Measurements from ENCODE around the gene IL17RC. TPM values are rescaled to one million over a fixed set of nuclear protein-coding genes. Genes with fewer than 3 reads are reported as not detected.

Gene IL17RC
- total RNA-seq, 3 donors from 2014 or later (not counting 1 experiment from before 2014, with no cell fraction given): 0.77 to 1.5 (median 1.2) TPM

DNA sequence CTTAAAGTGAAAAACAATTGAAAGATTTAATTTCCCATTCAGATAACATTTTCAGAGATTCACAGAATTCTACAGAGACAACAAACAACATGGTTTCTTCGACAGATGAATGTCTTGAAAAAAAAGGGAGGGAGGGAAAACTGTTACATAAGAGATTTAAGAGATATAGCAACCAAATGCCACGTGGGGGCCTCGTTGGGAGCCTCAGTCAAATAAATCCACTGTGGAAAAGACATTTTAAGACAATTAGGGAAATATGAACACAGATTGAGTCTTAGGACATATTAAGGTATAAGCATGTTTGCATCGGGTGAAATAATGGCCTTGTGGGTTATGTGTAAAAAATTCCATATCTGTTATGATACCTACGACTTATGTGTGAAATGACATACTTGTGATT is 40.3 kb downstream of the IL17RC start:
- no peaks in the 10 kb centered on the region for H3K9me3 ChIP-seq (ENCODE audit: control insufficient read depth, insufficient read depth, low read length)
- Mint-ChIP-seq H3K36me3 (no peaks in the 10 kb centered on the region), H3K4me1 (peaks cover 8 to 10% of the 10 kb centered on the region in 2 donors), H3K9me3 (no peaks in the 10 kb centered on the region), H3K27me3 (ENCODE audit: low read depth in 2 of 2) (no peaks in the 10 kb centered on the region), H3K27ac (no peak overlapping the region), H3K4me3 (no peak overlapping the region)
- H3K4me3 ChIP-seq (ENCODE audit: low read length): no peak overlapping the region
- no peak overlapping the region for H3K27ac ChIP-seq (ENCODE audit: low read length)
- H3K36me3 ChIP-seq (ENCODE audit: control insufficient read depth, insufficient read depth, low read length): peaks cover 4% of the 10 kb centered on the region
- 34% methylated on average over 4 of the region's 5 CpGs for WGBS (ENCODE audit: insufficient coverage)
- intact Hi-C loops (cut with micrococcal nuclease): no loop called here
- no peaks in the 10 kb centered on the region for H3K27me3 ChIP-seq (ENCODE audit: control insufficient read depth, insufficient read depth, low read length)
- ATAC-seq: no peak
- no peak for TF ChIP-seq CTCF (IDR thresholded peaks at IDR 0.05)
- no peak for DNase-seq
- peaks cover 3% of the 10 kb centered on the region for H3K4me1 ChIP-seq (ENCODE audit: control insufficient read depth, insufficient read depth, low read length)

GRCh38 chr3:9965200-9965875 is 48.4 kb downstream of the IL17RC start:
- intact Hi-C loops (cut with micrococcal nuclease): no loop called here

GRCh38 chr3:9966841-9967240 is 49.9 kb downstream of the IL17RC start:
- intact Hi-C loops (cut with micrococcal nuclease): no loop called here
- Mint-ChIP-seq H3K4me1 (no peaks in the 10 kb centered on the region), H3K4me3 (no peak overlapping the region), H3K27ac (no peak overlapping the region), H3K36me3 (peaks cover 28% of the 10 kb centered on the region), H3K9me3 (no peaks in the 10 kb centered on the region), H3K27me3 (ENCODE audit: low read depth in 2 of 2) (no peaks in the 10 kb centered on the region)
- Histone ChIP-seq H3K27me3 (ENCODE audit: control insufficient read depth, insufficient read depth, low read length) (no peaks in the 10 kb centered on the region), H3K4me1 (ENCODE audit: control insufficient read depth, insufficient read depth, low read length) (no peaks in the 10 kb centered on the region), H3K27ac (ENCODE audit: low read length) (no peak overlapping the region), H3K36me3 (ENCODE audit: control insufficient read depth, insufficient read depth, low read length) (peaks cover 56% of the 10 kb centered on the region), H3K4me3 (ENCODE audit: low read length) (no peak overlapping the region), H3K9me3 (ENCODE audit: control insufficient read depth, insufficient read depth, low read length) (no peaks in the 10 kb centered on the region)
- no peak for TF ChIP-seq CTCF (IDR thresholded peaks at IDR 0.05)
- ATAC-seq (no peak), DNase-seq (no peak)
- 100% methylated on average over 1 of the region's 2 CpGs for WGBS (ENCODE audit: insufficient coverage)

More at GRCh38 chr3:9965200-9965875, 48.4 kb downstream of the IL17RC start:
- ATAC-seq (no peak), DNase-seq (no peak)
- H3K36me3 ChIP-seq (ENCODE audit: control insufficient read depth, insufficient read depth, low read length): peaks cover 44% of the 10 kb centered on the region
- no peaks in the 10 kb centered on the region for H3K27me3 ChIP-seq (ENCODE audit: control insufficient read depth, insufficient read depth, low read length)
- H3K27me3 Mint-ChIP-seq (ENCODE audit: low read depth in 2 of 2): no peaks in the 10 kb centered on the region
- H3K9me3 ChIP-seq (ENCODE audit: control insufficient read depth, insufficient read depth, low read length): no peaks in the 10 kb centered on the region
- H3K4me1 ChIP-seq (ENCODE audit: control insufficient read depth, insufficient read depth, low read length): no peaks in the 10 kb centered on the region
- no peaks in the 10 kb centered on the region for H3K9me3 Mint-ChIP-seq
- 96% methylated on average over 5 of the region's 6 CpGs for WGBS (ENCODE audit: insufficient coverage)
- no peak overlapping the region for H3K4me3 Mint-ChIP-seq
- no peak overlapping the region for H3K4me3 ChIP-seq (ENCODE audit: low read length)
- no peak overlapping the region for H3K27ac ChIP-seq (ENCODE audit: low read length)
- H3K4me1 Mint-ChIP-seq: no peaks in the 10 kb centered on the region
- TF ChIP-seq CTCF (IDR thresholded peaks at IDR 0.05): no peak
- peaks cover 20% of the 10 kb centered on the region for H3K36me3 Mint-ChIP-seq
- no peak overlapping the region for H3K27ac Mint-ChIP-seq

- intact Hi-C loops (cut with micrococcal nuclease): no loop called here
- Histone ChIP-seq H3K27me3 (ENCODE audit: control insufficient read depth, insufficient read depth, low read length) (no peaks in the 10 kb centered on the region), H3K36me3 (ENCODE audit: control insufficient read depth, insufficient read depth, low read length) (peaks cover 65% of the 10 kb centered on the region), H3K9me3 (ENCODE audit: control insufficient read depth, insufficient read depth, low read length) (no peaks in the 10 kb centered on the region), H3K4me1 (ENCODE audit: control insufficient read depth, insufficient read depth, low read length) (no peaks in the 10 kb centered on the region), H3K27ac (ENCODE audit: low read length) (no peak overlapping the region), H3K4me3 (ENCODE audit: low read length) (no peak overlapping the region)
- no peak for ATAC-seq
- Mint-ChIP-seq H3K4me1 (no peaks in the 10 kb centered on the region), H3K4me3 (no peak overlapping the region), H3K27me3 (ENCODE audit: low read depth in 2 of 2) (no peaks in the 10 kb centered on the region), H3K36me3 (peaks cover 21% of the 10 kb centered on the region), H3K27ac (no peak overlapping the region), H3K9me3 (no peaks in the 10 kb centered on the region)
- WGBS (ENCODE audit: insufficient coverage): 99% methylated on average over 4 of the region's 4 CpGs
- TF ChIP-seq CTCF (IDR thresholded peaks at IDR 0.05): no peak
- DNase-seq: no peak
These were observed 52.7 kb downstream of the IL17RC start for GRCh38 chr3:9969632-9970019.

Data from natural killer cell (primary cell).